Stimulated activated effector memory CD8-positive, alpha-beta T cell treated with anti-CD3 and anti-CD28 coated beads, Interleukin-12 subunit alpha, Interleukin-12 subunit beta, amount 100 ng/mL, for 72 hours (primary cell): ENCODE measurements around the gene QRFP.
"Not testable (repeated sequence)": the region's sequence is repeated elsewhere in the genome, so short reads cannot be mapped to it uniquely, and the experiment has no call there.

ENCODE experiments used
- ATAC-seq: fragments of 150-1000 bp; cut with Tn5 transposase; 2 replicates; pipeline ENCODE4 v1.10.0; 2021
- DNase-seq, 2 donors: peaks; one replicate each; pipeline ENCODE4 v3.0.0; 2021 to 2022; ENCODE audit warnings: low spot score in 2 of 2
- H3K27ac Mint-ChIP-seq: one replicate; pipeline ENCODE4 v1.8.0; 2022; ENCODE audit warnings: mild to moderate bottlenecking, mixed read lengths
- H3K36me3 Mint-ChIP-seq: one replicate; pipeline ENCODE4 v1.8.0; 2022; ENCODE audit warnings: mild to moderate bottlenecking, mixed read lengths
- H3K4me1 Mint-ChIP-seq: one replicate; pipeline ENCODE4 v1.8.0; 2022; ENCODE audit warnings: mixed read lengths
- H3K4me3 Mint-ChIP-seq: one replicate; pipeline ENCODE4 v1.8.0; 2022; ENCODE audit warnings: mild to moderate bottlenecking, mixed read lengths
- H3K9me3 Mint-ChIP-seq: one replicate; pipeline ENCODE4 v1.8.0; 2022; ENCODE audit warnings: mixed read lengths

Gene QRFP

GRCh38 chr9:130914417-130915095 lies 17.9 kb upstream of the QRFP start:
- H3K4me3 Mint-ChIP-seq = no peak overlapping the region
- H3K27ac Mint-ChIP-seq = no peak overlapping the region
- H3K9me3 Mint-ChIP-seq = no peaks in the 10 kb centered on the region
- H3K36me3 Mint-ChIP-seq = no peaks in the 10 kb centered on the region
- ATAC-seq (peak; percentile 27), DNase-seq (no peak)
- no peaks in the 10 kb centered on the region for H3K4me1 Mint-ChIP-seq

DNA sequence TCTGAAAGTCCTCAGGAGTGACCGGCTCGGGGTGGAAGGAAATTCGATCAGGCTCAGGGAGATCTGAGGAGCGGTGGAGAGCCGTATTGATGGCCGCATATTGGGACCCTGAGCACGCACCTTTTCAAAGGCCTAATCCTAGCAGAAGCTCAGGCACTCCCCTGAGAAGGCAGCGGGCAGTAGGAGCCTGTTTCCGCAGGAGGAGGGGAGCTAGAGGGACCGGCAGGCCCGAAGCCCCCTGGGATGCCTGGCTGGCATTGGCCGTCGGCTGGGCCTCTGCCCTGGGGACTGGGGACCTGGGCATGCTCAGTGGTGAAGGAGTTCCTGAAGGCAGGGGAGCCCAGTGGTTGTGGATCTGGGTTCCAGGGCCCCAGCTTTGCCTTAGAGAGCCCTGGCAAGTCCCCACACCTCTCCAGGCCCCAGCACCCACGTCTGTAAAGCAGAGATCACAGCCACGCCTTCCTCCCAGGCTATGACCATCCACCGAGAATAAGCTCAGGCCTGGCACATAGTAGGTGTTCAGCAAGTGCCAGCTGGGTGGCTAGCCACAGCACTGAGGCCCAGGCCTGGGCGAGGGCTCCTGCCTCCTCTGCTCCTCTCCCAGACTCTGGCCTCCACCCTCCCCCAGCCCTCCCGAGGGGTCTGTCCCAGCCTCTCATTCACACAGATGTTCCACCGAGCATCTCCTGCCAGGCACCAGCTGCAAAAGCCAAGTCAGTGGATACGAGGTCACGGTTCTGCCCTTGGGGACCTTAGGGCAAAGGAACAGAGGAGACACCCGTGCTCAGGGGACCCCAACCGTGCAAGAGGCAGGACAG lies 17.2 kb upstream of the QRFP start:
- ATAC-seq (no peak), DNase-seq (no peak)
- Mint-ChIP-seq H3K27ac (no peak overlapping the region), H3K9me3 (no peaks in the 10 kb centered on the region), H3K36me3 (no peaks in the 10 kb centered on the region), H3K4me3 (no peak overlapping the region), H3K4me1 (no peaks in the 10 kb centered on the region)

GRCh38 chr9:130912932-130913598 lies 16.5 kb upstream of the QRFP start:
- no peak for ATAC-seq
- H3K9me3 Mint-ChIP-seq = no peaks in the 10 kb centered on the region
- DNase-seq = no peak
- no peak overlapping the region for H3K27ac Mint-ChIP-seq
- H3K36me3 Mint-ChIP-seq = no peaks in the 10 kb centered on the region
- no peaks in the 10 kb centered on the region for H3K4me1 Mint-ChIP-seq
- no peak overlapping the region for H3K4me3 Mint-ChIP-seq

DNA sequence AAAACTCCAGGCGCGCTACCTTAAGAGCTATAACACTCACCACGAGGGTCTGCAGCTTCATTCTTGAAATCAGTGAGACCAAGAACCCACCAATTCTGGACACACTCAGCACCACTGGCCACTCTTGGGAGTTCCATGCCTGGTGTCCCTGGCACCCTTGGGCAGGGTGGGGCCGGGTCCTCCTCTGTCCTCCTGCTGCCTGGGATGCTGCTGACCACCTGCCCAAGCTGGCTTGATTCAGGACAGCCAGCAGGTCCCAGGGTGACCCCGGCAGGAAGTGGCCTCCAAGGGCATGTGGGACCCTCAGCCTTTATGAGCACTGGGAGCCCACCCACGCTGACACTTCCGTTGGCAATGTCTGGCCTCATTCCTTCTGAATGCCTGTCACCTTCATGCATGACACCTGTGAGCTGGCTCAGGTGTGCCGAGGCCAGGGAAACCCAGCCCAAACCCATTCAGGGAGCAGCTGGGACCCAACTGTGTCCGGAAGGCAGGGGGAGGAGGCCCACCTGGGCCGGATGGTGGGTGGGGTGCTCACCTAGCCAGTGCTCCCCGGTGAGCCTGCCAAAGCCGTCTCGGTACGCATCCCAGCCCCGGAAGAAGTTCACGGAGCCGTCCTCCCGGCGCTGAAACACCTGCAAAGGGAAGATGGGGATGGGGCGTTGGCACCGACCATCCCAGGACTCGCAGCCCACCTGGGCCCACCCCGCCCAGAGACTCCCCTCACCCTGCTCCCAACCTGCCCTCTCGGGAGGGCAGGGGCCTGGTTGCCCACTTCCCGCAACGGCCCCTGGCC lies 14.8 kb upstream of the QRFP start:
- Mint-ChIP-seq H3K4me1 (no peaks in the 10 kb centered on the region), H3K27ac (no peak overlapping the region), H3K9me3 (no peaks in the 10 kb centered on the region), H3K36me3 (no peaks in the 10 kb centered on the region), H3K4me3 (no peak overlapping the region)
- ATAC-seq (no peak), DNase-seq (no peak)

DNA sequence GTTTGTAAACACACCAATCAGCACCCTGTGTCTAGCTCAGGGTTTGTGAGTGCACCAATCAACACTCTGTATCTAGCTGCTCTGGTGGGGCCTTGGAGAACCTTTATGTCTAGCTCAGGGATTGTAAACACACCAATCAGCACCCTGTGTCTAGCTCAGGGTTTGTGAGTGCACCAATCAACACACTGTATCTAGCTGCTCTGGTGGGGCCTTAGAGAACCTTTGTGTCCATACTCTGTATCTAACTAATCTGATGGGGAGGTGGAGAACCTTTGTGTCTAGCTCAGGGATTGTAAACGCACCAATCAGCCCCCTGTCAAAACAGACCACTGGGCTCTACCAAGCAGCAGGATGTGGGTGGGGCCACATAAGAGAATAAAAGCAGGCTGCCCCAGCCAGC lies 14.1 kb upstream of the QRFP start:
- H3K27ac Mint-ChIP-seq, H3K4me1 Mint-ChIP-seq, H3K36me3 Mint-ChIP-seq, ATAC-seq, H3K4me3 Mint-ChIP-seq, DNase-seq, H3K9me3 Mint-ChIP-seq: not testable (repeated sequence)

GRCh38 chr9:130910041-130910440 lies 13.4 kb upstream of the QRFP start:
- not testable (repeated sequence) for DNase-seq, H3K4me3 Mint-ChIP-seq, H3K9me3 Mint-ChIP-seq, H3K27ac Mint-ChIP-seq, H3K36me3 Mint-ChIP-seq, ATAC-seq, H3K4me1 Mint-ChIP-seq

DNA sequence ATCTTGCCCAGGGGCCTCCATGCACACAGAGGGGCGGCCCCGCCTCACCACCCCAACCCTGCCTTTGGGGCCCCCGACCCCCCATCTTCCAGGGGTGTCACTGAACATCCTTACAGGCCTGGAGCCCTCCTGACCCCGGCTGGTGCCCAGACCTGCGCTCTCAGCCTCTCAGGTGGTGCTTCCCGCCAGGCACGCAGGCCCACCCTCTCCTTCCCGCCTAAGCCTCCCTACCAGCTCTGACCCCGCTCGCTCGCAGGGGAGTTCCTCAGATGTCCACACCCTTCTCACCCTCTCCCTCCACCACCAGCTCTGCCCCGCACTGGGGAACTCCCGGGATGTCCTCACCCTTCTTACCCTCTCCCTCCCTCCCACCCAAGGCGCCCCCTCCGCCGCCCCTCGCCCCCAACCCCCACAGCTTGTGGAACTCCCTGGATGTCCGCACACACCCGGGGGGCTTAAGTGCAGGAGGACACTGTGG lies 12.3 kb upstream of the QRFP start:
- Mint-ChIP-seq H3K9me3 (no peaks in the 10 kb centered on the region), H3K4me1 (no peaks in the 10 kb centered on the region), H3K27ac (no peak overlapping the region), H3K4me3 (no peak overlapping the region), H3K36me3 (no peaks in the 10 kb centered on the region)
- no peak for ATAC-seq
- DNase-seq = no peak

DNA sequence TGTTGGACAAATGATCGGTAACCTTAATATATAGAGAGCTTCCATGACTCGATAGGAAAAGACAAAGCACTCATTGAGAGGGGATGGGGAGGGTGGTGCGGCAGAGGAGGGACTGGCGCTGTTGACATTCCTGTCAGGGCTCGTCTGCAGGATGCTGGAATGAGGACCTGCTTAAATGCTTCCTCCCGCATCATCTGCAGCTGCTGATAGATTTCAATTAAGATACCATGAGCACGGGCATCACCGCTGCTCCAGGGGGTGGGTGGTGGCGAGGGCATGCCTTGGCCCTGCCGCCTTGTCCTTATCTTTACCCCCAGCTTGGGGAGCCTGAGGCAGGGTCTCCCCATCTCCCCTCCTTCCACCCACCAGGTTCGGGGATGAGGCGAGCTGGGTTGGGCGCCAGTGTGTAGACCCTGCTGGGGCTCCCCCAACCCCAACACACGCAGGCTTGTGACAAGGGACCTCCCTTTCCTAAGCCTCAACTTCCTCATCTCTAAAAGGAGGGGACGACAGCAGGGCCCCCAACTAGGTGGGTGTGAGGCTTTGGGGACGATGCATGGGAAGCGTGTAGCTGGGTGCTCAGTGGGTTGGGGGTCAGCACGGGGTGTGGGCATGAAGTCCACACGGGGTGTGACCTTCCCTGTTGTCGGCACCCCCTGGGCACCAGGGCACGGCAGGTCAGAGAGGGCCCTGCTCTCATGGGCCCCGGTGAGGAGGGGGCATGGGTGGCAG lies 11.7 kb upstream of the QRFP start:
- Mint-ChIP-seq H3K4me3 (no peak overlapping the region), H3K9me3 (no peaks in the 10 kb centered on the region), H3K36me3 (no peaks in the 10 kb centered on the region), H3K4me1 (no peaks in the 10 kb centered on the region), H3K27ac (no peak overlapping the region)
- DNase-seq = no peak
- ATAC-seq = peak; percentile 33

DNA sequence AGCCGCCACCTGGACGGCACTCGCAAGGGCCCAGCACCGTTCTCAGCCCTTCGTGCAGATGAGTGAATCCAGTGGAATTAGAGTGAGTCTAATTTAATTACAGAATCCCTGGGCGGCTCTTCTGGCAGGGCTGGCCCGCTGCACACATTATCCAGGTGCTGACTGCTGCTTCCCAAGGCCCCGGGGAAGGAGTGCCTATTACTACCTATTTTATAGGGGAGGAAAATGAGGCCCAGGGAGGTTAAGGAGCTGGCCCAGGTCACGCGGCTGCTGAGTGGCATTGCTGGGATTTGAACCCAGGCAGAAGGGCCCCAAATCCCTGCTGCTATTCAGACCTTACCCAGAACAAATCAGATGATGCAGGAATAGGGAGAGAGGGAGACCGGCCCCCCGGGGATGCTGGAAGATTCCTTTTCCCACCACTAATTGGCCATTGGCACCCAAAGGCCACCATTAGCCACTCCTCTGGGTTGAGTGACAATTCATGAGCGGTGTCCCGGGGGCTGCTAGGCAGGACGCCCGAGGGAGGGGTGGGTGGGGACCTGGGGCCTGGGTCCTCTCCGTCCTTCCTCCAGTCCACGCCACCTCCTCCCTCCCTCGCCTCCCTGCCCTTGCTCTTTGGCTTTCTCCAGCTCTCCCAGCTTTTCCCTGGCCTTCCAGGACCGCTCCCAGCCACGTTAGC lies 10.3 kb upstream of the QRFP start:
- Mint-ChIP-seq H3K4me3 (no peak overlapping the region), H3K36me3 (no peaks in the 10 kb centered on the region), H3K9me3 (no peaks in the 10 kb centered on the region), H3K4me1 (no peaks in the 10 kb centered on the region), H3K27ac (no peak overlapping the region)
- ATAC-seq (no peak), DNase-seq (no peak)

- ATAC-seq (no peak), DNase-seq (no peak)
- Mint-ChIP-seq H3K36me3 (no peaks in the 10 kb centered on the region), H3K27ac (no peak overlapping the region), H3K9me3 (no peaks in the 10 kb centered on the region), H3K4me1 (no peaks in the 10 kb centered on the region), H3K4me3 (no peak overlapping the region)
Observed at GRCh38 chr9:130905902-130906734, 9.5 kb upstream of the QRFP start.

- Mint-ChIP-seq H3K4me1 (no peaks in the 10 kb centered on the region), H3K4me3 (no peak overlapping the region), H3K27ac (no peak overlapping the region)
Observed at GRCh38 chr9:130905125-130905901, 8.7 kb upstream of the QRFP start.

DNA sequence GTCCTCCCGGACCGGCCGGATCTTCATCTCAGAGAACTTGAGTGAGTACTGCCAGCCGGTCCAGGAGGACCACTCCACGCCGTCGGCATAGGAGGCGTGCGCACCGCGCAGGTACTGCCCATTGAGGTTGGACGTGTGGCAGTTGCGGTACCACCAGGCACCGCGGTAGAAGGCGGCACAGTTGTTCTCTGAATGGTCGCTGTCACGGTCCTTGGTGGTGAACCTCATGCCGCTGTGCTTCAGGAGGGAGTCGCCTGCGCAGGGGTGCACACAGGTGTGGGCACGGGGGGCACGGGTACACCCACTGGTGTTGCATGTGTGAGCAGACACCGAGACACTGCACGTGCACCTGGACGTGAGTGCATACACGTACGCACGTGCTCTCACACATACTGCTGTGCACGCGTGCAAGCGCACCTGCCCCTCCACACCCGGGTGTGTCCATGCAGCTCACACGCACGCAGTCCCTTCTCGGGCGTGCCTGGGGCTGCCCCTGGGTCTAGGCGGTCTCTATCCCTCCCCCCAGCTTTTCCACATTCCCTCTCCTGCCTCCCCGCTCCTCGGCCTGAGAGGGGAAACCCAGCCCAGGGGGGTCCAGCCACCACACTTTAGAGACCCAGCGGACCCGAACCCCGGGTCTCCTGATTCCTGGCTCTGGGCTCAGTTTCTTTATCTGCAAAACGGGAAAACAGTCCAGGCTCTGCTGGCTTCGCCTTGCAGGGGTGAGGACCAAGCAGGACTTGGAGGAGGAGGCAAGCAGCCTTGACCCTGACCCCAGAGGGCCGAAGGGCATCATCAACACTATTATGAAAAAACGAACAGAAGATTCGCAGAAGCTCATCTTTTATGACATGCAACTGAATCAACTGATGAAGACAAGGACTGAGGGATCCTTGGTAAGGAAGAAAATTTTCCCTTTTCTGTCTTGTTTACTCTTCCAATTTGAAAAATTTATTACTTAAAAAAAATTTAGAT lies 7.7 kb upstream of the QRFP start:
- no peak overlapping the region for H3K4me3 Mint-ChIP-seq
- H3K4me1 Mint-ChIP-seq = no peaks in the 10 kb centered on the region
- no peaks in the 10 kb centered on the region for H3K9me3 Mint-ChIP-seq
- H3K27ac Mint-ChIP-seq = no peak overlapping the region
- no peak for DNase-seq
- ATAC-seq = no peak
- H3K36me3 Mint-ChIP-seq = no peaks in the 10 kb centered on the region

More at GRCh38 chr9:130905125-130905901, 8.7 kb upstream of the QRFP start:
- Mint-ChIP-seq H3K9me3 (no peaks in the 10 kb centered on the region), H3K36me3 (no peaks in the 10 kb centered on the region)
- no peak for ATAC-seq
- DNase-seq = no peak
